ENCODE measurements around the gene FMO1. TPM values are rescaled to one million over a fixed set of nuclear protein-coding genes. Genes with fewer than 3 reads are reported as not detected.

Gene FMO1
- polyA plus RNA-seq, 12 donors, result 2.7 to 34.9 (median 6.5) TPM; not detected in 1

Other genes starting within 250 kb of the FMO1 start
- under 1 TPM in 7 of 12 donors, not detected in 5; 0.09 to 0.41 (median 0.20) TPM for gene FMO3, start 157.6 kb upstream of the FMO1 start, polyA plus RNA-seq (ENCODE audit: insufficient read length in 12 of 12)
- 1 to 10 TPM in 6 of 12 donors, under 1 TPM in 4, not detected in 2; 0.43 to 1.7 (median 1.1) TPM for gene FMO2, start 63.2 kb upstream of the FMO1 start, polyA plus RNA-seq (ENCODE audit: insufficient read length in 12 of 12)
- 1 to 10 TPM in 10 of 12 donors, not detected in 2; 2.6 to 7.3 (median 4.6) TPM for gene FMO4, start 65.7 kb downstream of the FMO1 start, polyA plus RNA-seq (ENCODE audit: insufficient read length in 12 of 12)
- gene PRRC2C, start 237.0 kb downstream of the FMO1 start, polyA plus RNA-seq (ENCODE audit: insufficient read length in 12 of 12), result 100 to 1,000 TPM in 2 of 12 donors, 10 to 100 TPM in 9, not detected in 1; 58.5 to 148 (median 72.7) TPM

Data from muscle of arm (tissue), 12 donors.